ENCODE measurements around the gene ZBTB17.

The ZBTB17 gene

GRCh38 chr1:15941044-15941840 is 34.7 kb downstream of the ZBTB17 start:
- no peaks in the 10 kb centered on the region for H3K27me3 ChIP-seq (ENCODE audit: low read depth, low read length)
- H3K9ac ChIP-seq (ENCODE audit: low read length), result no peak overlapping the region
- H3K9me3 ChIP-seq (ENCODE audit: insufficient read depth, low read length), result no peaks in the 10 kb centered on the region
- no peak overlapping the region for H3K27ac ChIP-seq (ENCODE audit: low read length)
- H3K4me1 ChIP-seq (ENCODE audit: low read length), result no peaks in the 10 kb centered on the region
- no peak for TF ChIP-seq EZH2phosphoT487 (IDR thresholded peaks at IDR 0.05; ENCODE audit: low read depth)
- TF ChIP-seq CTCF (IDR thresholded peaks at IDR 0.05; ENCODE audit: low read depth, low read length), result no peak
- no peak overlapping the region for H2AFZ ChIP-seq (ENCODE audit: low read depth, low read length)
- H3K4me3 ChIP-seq (ENCODE audit: low read length), result no peak overlapping the region
- H3K79me2 ChIP-seq (ENCODE audit: low read length), result no peaks in the 10 kb centered on the region
- peaks cover 19% of the 10 kb centered on the region for H3K36me3 ChIP-seq (replicated peaks; ENCODE audit: low read depth, low read length)
- no peak overlapping the region for H3K4me2 ChIP-seq (ENCODE audit: low read length)
- no peaks in the 10 kb centered on the region for H4K20me1 ChIP-seq (ENCODE audit: insufficient read depth, low read length)

- Histone ChIP-seq H3K27ac (ENCODE audit: low read length) (no peak overlapping the region), H3K4me2 (ENCODE audit: low read length) (no peak overlapping the region), H2AFZ (ENCODE audit: low read depth, low read length) (no peak overlapping the region), H3K79me2 (ENCODE audit: low read length) (no peaks in the 10 kb centered on the region), H3K4me3 (ENCODE audit: low read length) (no peak overlapping the region), H3K4me1 (ENCODE audit: low read length) (no peaks in the 10 kb centered on the region), H3K27me3 (ENCODE audit: low read depth, low read length) (no peaks in the 10 kb centered on the region), H3K9ac (ENCODE audit: low read length) (no peak overlapping the region), H3K9me3 (ENCODE audit: insufficient read depth, low read length) (no peaks in the 10 kb centered on the region), H3K36me3 (replicated peaks; ENCODE audit: low read depth, low read length) (peaks cover 19% of the 10 kb centered on the region), H4K20me1 (ENCODE audit: insufficient read depth, low read length) (no peaks in the 10 kb centered on the region)
- TF ChIP-seq CTCF (IDR thresholded peaks at IDR 0.05; ENCODE audit: low read depth, low read length), result no peak
These were observed 35.5 kb downstream of the ZBTB17 start for GRCh38 chr1:15940110-15941043.

- H4K20me1 ChIP-seq (ENCODE audit: insufficient read depth, low read length), result no peaks in the 10 kb centered on the region
- H3K27ac ChIP-seq (ENCODE audit: low read length), result no peak overlapping the region
- no peak overlapping the region for H3K4me3 ChIP-seq (ENCODE audit: low read length)
- no peaks in the 10 kb centered on the region for H3K79me2 ChIP-seq (ENCODE audit: low read length)
- H3K9ac ChIP-seq (ENCODE audit: low read length), result no peak overlapping the region
- H3K27me3 ChIP-seq (ENCODE audit: low read depth, low read length), result no peaks in the 10 kb centered on the region
- H2AFZ ChIP-seq (ENCODE audit: low read depth, low read length), result no peak overlapping the region
- H3K36me3 ChIP-seq (replicated peaks; ENCODE audit: low read depth, low read length), result peaks cover 19% of the 10 kb centered on the region
- no peak overlapping the region for H3K4me2 ChIP-seq (ENCODE audit: low read length)
- H3K9me3 ChIP-seq (ENCODE audit: insufficient read depth, low read length), result no peaks in the 10 kb centered on the region
- TF ChIP-seq EZH2phosphoT487 (IDR thresholded peaks at IDR 0.05; ENCODE audit: low read depth) (no peak), CTCF (IDR thresholded peaks at IDR 0.05; ENCODE audit: low read depth, low read length) (no peak)
- no peaks in the 10 kb centered on the region for H3K4me1 ChIP-seq (ENCODE audit: low read length)
These were observed 36.5 kb downstream of the ZBTB17 start for GRCh38 chr1:15939181-15940109.
